ENCODE results near the gene CATSPERD. TPM values are rescaled to one million over a fixed set of nuclear protein-coding genes. Genes with fewer than 3 reads are reported as not detected.

The CATSPERD gene
- total and polyA plus RNA-seq, 7 donors: not detected

DNA sequence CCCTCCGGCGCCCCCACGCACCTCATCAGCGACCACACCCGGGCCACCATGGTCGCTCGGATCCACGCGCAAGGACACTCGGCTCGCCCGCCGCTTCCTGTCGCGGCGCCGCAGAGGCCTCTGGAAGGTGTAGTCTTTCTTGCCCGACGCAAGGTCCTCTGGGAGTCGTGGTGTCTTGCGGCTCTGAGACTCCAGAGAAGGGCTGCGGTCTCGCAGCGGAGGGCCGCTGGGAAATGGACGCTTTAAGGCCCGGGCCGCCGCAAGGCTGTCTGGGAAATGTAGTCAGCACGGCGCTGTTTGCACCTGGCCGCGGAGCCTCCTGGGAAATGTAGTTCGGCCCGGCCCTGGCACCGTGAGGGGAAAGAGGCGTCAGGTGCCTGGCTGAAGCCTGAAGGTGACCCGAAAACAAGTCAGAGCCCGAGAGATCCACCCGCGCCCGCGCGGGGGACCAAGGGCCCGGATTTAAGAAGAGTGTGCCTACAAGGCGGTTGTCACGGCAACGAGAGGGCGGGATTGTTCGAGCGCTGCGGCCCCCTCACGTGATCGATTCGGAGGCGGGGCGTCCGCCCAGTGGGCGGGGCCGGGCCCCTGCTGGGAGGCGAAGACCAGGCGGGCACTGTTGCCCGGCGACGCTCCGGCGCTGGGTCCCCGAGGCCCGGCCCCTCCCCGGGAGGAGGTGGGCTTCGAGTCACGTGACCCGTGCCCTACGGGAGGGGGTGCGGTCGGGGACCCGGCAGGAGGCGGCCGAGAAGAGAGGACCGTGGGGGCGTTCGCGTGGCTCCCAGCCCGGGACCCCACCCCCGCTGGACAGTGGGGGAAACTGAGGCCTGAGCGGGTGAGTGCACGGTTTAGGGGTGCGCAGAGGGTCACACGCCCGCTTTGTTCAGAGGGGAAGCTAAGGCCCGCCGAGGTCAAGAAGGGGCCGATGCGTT lies 39.7 kb upstream of the CATSPERD start, which contains the start of the genes HSD11B1L and MICOS13:
TSS of gene HSD11B1L (plus strand) at position 591 of the 932 bp plus-strand sequence. CDS start 3,806 bp downstream, outside the sequence.
TSS of gene MICOS13 (minus strand) at position 80 of the 932 bp plus-strand sequence. CDS start at position 50, 30 bp downstream.
- DNase-seq (peak; percentile 99 to 100), ATAC-seq (peak; percentile 91 to 93 (median 92))
- Histone ChIP-seq H3K27me3 (ENCODE audit: insufficient read depth in 3 of 3, low read length in 2 of 3) (no peaks in the 10 kb centered on the region), H3K9me3 (no peaks in the 10 kb centered on the region), H3K4me3 (peak within 1 kb of the TSS; percentile 83), H3K27ac (peak within 1 kb of the TSS; percentile 95), H3K36me3 (ENCODE audit: insufficient read depth in 1 of 2, low read depth in 1 of 2) (peaks cover 5 to 17% of the 10 kb centered on the region in 2 donors), H3K4me1 (peaks cover 17% of the 10 kb centered on the region)
- intact Hi-C loops (cut with DNase I): loop anchor here in 1 of 2 donors (10.0 kb wide), 2 partner anchors 56 to 694 kb away; partner anchors contain the start of genes ALKBH7, PSPN, SAFB and SAFB2
- TF ChIP-seq, protein P1, sequence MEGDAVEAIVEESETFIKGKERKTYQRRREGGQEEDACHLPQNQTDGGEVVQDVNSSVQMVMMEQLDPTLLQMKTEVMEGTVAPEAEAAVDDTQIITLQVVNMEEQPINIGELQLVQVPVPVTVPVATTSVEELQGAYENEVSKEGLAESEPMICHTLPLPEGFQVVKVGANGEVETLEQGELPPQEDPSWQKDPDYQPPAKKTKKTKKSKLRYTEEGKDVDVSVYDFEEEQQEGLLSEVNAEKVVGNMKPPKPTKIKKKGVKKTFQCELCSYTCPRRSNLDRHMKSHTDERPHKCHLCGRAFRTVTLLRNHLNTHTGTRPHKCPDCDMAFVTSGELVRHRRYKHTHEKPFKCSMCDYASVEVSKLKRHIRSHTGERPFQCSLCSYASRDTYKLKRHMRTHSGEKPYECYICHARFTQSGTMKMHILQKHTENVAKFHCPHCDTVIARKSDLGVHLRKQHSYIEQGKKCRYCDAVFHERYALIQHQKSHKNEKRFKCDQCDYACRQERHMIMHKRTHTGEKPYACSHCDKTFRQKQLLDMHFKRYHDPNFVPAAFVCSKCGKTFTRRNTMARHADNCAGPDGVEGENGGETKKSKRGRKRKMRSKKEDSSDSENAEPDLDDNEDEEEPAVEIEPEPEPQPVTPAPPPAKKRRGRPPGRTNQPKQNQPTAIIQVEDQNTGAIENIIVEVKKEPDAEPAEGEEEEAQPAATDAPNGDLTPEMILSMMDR (IDR thresholded peaks at IDR 0.05): no peak
- WGBS, 3 donors: 1% methylated on average over 49 to 94 of the region's 94 CpGs

DNA sequence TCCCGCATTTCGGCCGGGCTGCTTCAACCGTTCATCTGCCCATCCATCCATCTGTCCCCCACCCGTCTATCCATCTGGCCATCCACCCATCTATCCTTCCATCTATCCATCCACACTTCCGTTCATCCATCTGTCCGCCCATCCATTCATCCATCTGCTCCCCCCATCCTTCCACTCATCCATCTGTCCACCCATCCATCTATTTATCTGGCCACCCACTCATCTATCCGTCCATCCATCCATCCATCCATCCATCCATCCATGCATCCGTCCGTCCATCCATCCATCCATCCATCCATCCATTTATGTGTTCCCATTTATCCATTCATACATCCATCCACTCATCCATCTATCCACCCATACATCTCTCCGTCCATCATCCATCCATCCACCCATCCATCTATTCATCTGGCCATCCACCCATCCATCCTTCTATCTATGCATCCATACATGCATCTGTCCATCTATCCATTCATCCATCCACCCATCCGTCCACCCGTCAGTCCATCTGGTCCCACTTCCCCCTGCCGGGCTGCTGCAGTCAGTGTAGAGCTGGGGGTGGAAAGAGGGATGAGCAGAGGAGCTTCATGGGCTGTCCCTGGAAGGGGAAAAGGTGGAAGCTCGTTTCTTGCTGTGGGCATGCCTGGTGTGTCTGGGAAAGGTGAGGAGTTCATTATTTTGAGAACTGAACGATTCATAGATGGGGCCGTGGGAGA lies 38.9 kb upstream of the CATSPERD start:
- H3K9me3 ChIP-seq: no peaks in the 10 kb centered on the region
- ATAC-seq (no peak), DNase-seq (no peak)
- WGBS, 3 donors: 59 to 64% (median 60%) methylated on average over 15 to 17 of the region's 17 CpGs
- TF ChIP-seq, protein P1 (IDR thresholded peaks at IDR 0.05): no peak
- no peaks in the 10 kb centered on the region for H3K27me3 ChIP-seq (ENCODE audit: insufficient read depth in 3 of 3, low read length in 2 of 3)
- H3K4me1 ChIP-seq: peaks cover 16% of the 10 kb centered on the region
- peaks cover 5 to 17% of the 10 kb centered on the region in 2 donors for H3K36me3 ChIP-seq (ENCODE audit: insufficient read depth in 1 of 2, low read depth in 1 of 2)
- no peak overlapping the region for H3K27ac ChIP-seq
- intact Hi-C loops (cut with DNase I): loop anchor here in 1 of 2 donors (10.0 kb wide), 2 partner anchors 57 to 693 kb away; partner anchors contain the start of genes ALKBH7, PSPN, SAFB and SAFB2
- H3K4me3 ChIP-seq: peak overlapping the region; percentile 83

DNA sequence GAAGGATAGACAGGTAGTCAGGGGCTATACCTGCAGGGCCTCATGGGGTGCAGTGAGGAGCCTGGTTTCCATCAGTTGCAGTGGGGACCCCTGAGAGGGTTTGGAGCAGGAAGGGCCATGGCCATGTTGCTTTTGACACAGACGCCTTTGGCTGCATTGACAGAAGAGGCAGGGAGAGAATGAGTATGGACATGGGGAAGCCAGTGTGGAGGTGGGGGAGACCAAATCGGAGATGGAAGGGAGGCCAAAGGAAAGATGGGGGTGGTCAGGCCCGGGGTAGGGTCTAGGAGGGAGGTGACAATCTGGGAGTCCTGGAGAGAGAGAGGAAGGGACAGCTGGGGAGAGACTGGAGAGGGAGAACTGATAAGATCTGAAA lies 38.3 kb upstream of the CATSPERD start:
- Histone ChIP-seq H3K4me1 (peaks cover 14% of the 10 kb centered on the region), H3K27me3 (ENCODE audit: insufficient read depth in 3 of 3, low read length in 2 of 3) (no peaks in the 10 kb centered on the region), H3K36me3 (ENCODE audit: insufficient read depth in 1 of 2, low read depth in 1 of 2) (peaks cover 5 to 17% of the 10 kb centered on the region in 2 donors), H3K27ac (no peak overlapping the region), H3K4me3 (no peak overlapping the region), H3K9me3 (no peaks in the 10 kb centered on the region)
- intact Hi-C loops (cut with DNase I): loop anchor here in 1 of 2 donors (10.0 kb wide), 2 partner anchors 57 to 693 kb away; partner anchors contain the start of genes ALKBH7, PSPN, SAFB and SAFB2
- TF ChIP-seq, protein P1 (IDR thresholded peaks at IDR 0.05): no peak
- no peak for DNase-seq
- ATAC-seq: no peak
- 84 to 89% (median 89%) methylated on average over 3 of the region's 3 CpGs for WGBS, 3 donors

DNA sequence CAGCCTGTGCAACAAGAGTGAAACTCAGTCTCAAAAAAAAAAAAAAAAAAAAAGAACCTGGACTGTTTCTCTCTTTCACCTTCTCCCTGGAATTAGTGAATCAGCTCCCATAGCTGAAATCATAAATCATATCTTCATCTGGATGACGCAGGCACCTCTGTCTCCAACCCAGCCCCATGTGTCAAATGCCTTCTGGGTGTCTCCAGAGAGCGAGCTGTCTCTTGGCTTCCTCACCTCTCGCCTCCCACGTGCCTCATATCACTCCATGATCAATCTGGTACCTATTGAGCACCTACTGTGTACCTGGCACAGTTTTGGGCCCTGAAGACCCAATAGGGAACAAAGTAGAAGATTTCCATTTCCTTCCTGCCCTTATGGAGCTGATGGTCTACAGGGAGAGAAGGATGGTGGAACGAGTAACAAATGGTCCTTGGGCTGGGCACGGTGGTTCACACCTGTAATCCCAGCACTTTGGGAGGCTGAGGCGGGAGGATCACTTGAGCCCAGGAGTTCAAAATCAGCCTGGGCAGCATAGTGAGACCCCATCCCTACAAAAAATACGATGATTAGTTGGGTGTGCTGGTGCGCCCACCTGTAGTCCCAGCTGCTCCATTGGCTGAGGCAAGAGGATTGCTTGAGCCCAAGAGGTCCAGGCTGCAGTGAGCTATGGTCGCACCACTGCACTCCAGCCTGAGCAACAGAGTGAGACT lies 37.1 kb upstream of the CATSPERD start:
- Histone ChIP-seq H3K4me3 (no peak overlapping the region), H3K27me3 (ENCODE audit: insufficient read depth in 3 of 3, low read length in 2 of 3) (no peaks in the 10 kb centered on the region), H3K9me3 (no peaks in the 10 kb centered on the region), H3K36me3 (ENCODE audit: insufficient read depth in 1 of 2, low read depth in 1 of 2) (peaks cover 0 to 6% of the 10 kb centered on the region in 2 donors), H3K27ac (no peak overlapping the region), H3K4me1 (peaks cover 14% of the 10 kb centered on the region)
- 89 to 91% (median 90%) methylated on average over 10 of the region's 10 CpGs for WGBS, 3 donors
- DNase-seq (no peak), ATAC-seq (no peak)
- TF ChIP-seq, protein P1 (IDR thresholded peaks at IDR 0.05): no peak
- intact Hi-C loops (cut with DNase I): loop anchor here in 1 of 2 donors (10.0 kb wide), 2 partner anchors 59 to 691 kb away; partner anchors contain the start of genes ALKBH7, PSPN, SAFB and SAFB2
